HG02943 (cell line): ENCODE results near the gene DNAJC17.

Experiments
- ATAC-seq: cut with Tn5 transposase; IDR thresholded peaks from one replicate; pipeline ENCODE4 v1.9.1; 2021; ENCODE audit warnings: mild to moderate bottlenecking, low read depth, moderate library complexity; ENCODE audit not compliant: unreplicated experiment

DNAJC17 gene

DNA sequence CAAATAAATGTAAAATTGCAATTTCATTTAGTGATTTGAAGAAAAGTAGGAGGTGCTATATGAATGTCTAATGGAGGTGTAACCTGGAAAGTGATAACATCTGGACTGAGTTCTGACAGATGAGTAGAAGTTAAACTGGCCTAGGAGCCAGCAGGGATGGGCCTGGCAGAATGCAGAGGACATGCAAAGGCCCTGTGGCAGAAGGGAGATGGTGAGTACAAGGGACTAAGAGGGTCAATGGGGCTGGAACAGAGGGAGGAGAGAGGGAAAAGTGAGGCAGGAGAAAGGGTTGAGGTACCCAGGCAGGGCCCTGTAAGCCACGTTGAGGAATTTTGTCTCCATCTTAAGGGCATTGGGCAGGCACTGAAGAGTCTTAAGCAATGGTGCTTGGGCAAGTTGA is 24.6 kb upstream of the DNAJC17 start:
- ATAC-seq: no peak

DNA sequence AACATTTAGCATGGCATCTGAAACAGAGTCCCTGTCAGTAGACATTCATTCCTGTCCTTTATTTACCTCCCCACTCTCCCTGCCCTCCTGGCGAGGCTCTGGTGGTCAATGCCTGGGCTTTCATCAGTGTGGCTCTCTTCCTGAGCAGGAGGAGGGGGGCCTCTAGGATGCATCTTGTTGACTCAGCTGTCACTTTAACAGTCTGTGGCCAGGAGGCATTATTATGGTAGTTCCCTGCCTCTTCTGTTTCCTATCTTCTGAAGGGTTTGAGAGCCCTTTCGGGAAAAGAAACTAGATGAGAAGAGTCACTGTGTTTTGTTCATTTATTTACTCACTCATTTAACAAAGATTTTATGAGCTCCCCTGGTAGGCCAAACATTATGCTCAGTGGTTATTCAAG is 23.6 kb upstream of the DNAJC17 start:
- no peak for ATAC-seq

DNA sequence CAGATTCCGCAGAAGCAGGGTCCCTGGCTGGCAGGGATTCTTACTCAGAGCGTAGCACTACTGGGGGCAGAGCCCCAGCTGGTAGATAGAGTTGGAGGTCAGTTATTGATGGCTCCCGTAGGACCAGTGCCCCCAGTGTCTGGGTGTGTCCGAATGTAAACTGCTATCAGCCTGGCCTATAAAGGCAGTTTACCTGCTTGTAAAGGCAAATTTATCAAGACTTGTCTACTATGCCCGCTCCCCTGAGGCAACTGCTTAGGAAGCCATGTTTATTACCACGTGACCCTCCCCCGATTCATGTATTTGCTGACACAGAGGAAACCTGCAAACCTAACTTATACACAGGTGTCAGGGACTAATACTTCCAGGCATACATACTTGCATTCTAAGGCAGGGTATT is 21.8 kb upstream of the DNAJC17 start:
- no peak for ATAC-seq

DNA sequence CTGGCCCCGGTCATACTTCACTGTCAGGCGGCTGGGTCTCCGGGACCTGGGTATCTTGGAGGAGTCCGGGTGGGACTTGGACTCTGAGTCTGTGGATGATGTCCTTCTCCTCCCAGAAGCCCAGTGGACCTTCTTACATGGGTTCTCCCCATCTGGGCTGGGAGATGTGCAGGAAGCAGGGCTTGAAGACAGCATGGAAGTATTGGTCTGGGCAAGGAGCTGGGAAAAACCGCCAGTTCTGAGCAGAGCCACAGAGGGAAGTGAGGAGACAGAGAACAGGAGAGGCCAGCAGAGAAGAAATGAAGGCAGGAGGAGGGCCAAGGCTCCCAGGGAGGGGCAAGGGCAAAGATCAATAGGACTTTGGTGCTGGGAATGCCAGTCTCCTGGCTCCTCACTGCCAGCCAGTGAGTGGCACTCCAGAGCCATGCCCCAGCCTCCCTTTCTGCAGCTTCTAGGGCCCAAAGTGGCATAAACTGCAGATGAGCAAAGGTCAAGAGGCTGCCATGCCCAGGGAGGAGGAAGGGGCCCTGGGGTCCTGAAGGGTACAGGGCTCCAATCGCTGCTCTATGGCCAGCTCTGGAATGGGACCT is 21.3 kb upstream of the DNAJC17 start, which contains the start of gene PPP1R14D:
Gene PPP1R14D, minus strand, starts transcription at position 262 of the 590 bp plus-strand sequence. Its CDS starts 67 bp downstream, at position 195.
- ATAC-seq: no peak

DNA sequence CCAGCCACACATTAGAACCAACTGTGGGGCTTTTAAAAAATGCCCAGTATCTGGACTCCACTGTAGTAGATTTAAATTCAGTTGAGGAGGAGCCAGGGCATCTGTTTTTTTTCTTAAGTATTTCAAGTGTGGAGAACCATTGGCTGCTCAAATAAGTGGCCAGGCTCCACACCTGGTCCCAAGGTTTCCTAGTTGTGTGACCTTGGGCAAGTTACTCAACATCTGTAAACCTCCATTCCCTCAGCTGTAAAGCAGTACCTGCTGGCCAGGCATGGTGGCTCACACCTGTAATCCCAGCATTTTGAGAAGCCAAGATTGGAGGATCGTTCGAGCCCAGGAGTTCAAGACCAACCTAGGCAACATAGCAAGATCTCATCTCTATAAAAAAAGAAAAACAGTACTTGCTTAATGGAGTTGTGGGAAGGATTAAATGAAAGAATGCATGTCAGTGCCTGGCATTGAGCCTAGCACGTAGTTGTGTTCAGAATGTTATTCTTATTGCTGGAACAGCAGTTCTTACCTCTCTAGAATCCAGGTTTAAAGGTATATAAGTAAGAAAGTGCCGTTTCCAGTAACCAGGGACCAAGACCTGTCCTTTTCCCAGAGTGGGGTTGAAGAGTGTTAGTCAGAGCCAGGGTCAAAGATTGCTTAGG is 19.3 kb upstream of the DNAJC17 start:
- ATAC-seq: no peak

DNA sequence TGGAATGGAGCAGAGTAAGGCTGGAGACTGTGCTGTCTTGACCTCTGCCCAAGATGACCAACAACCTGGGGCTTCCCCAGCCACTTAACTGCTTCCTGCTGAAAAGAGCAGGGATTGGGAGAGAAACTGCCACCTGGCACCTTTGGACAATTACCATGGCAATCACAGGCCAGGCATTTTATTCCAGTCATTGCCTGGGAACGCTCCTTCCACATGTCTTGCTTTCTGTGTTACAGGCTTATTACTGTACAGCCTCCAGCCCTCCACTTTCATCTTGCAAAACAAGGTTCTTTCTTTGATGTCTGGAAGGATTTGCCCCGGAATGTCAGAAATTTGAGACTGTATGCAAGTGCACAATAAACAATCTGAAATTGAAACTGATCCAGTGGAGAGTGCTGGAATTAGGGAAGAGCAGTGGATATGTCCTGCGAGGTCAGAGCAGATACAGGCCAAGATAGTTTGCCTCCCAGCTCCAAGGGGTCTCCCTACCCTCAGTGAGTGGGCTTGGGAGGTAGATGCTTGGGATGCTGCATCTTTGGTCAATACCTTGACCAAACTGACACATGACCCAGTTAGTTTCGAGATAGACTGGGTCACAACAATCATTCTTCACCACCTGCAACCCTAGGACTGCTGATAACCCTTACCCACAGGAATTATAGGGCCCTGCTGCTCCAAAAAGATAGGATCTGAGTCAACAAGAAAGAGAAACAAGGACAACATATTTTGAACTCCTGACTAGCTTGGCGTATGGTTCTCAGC is 18.6 kb upstream of the DNAJC17 start:
- ATAC-seq: no peak

DNA sequence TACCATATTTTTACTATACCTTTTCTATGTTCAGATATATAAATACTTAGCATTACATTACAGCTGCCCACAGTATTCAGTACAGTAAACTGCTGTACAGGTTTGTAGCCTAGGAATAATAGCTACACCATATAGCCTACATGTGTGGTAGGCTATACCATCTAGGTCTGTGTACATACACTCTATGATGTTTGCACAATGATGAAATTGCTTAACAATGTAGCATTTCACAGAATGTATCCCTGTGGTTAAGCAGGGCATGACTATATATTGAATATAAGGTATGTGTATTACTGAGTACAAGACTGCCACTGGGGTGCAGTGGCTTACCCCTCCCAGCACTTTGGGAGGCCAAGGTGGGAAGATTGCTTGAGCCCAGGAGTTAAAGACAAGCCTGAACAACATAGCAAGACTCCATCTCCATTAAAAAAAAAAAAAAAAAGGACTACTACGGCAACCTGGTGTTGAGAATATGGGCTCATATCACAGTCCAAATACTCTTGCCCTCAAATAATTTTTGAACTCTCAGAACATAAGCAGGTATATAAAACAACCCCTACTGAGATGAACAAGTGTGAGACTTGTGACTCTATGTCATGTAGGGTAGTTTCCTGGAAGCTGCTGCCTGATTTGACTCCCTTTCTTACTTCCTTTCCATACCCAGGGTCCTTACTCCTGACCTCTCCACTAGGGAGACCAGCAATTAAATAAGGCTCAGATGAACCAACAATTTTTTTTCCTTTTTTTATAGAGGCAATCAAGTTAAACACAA is 16.5 kb upstream of the DNAJC17 start:
- ATAC-seq: no peak

DNA sequence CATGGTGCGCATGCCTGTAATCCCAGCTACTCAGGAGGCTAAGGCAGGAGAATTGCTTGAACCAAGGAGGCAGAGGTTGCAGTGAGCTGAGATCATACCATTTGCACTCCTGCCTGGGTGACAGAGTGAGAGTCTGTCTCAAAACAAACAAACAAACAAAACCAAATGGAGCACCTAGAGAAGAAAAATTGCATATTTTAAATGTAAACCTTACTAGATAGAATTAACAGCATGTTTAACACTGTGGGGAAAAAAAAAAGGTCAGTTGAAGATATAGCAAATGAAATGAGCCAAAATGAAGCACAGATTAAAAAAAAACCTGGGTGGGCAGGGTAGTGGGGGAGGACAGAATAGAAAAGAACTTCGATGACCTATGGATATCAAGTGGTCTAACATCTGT is 13.9 kb upstream of the DNAJC17 start:
- no peak for ATAC-seq

DNA sequence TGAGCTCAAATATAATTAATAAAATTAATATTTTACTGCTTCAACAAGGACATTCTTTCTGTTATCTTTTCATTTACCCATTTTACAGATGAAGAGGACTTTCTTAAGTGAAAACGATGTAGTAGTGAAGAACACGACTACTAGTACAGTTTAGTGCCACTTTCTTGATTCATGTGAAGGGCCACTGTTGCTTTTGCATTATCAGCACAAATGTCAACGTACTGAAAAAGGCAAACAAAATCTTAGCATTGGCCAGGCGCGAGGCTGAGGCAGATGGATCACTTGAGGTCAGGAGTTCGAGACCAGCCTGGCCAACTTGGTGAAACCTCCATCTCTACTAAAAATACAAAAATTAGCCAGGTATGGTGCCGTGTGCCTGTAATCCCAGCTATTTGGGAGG is 11.8 kb upstream of the DNAJC17 start:
- no peak for ATAC-seq

DNA sequence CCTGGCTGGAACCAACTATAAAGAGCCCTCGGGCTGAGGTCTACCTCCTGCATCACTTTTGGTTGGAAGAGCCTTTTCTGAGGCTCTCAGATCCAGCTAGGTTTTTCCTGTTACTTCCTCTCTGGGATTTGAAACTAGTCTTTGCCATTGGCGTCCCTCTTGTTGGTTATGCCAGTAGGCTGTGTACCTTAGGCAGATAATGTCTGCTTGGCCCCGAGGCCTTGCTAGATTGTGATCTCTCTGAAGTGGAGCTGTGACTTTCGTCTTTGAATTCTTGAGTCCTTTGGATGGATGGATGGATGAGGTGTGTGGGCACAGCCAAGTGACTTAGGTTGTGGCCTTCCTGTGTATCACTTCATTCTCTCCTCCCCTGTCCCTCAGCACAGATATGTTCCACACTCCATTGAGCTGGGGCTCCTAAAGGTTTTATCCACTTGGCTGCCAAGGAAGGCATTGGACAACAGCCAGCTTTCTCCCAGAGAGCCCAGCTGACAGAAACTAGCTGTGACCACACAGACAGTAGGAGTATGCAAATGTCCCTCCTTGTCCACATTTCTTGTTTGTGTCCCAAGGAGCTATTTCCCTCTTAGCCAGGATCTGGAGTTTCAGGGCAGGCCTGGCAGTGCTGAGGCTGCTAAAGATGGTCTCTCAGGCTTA is 7.9 kb upstream of the DNAJC17 start:
- ATAC-seq: no peak

DNA sequence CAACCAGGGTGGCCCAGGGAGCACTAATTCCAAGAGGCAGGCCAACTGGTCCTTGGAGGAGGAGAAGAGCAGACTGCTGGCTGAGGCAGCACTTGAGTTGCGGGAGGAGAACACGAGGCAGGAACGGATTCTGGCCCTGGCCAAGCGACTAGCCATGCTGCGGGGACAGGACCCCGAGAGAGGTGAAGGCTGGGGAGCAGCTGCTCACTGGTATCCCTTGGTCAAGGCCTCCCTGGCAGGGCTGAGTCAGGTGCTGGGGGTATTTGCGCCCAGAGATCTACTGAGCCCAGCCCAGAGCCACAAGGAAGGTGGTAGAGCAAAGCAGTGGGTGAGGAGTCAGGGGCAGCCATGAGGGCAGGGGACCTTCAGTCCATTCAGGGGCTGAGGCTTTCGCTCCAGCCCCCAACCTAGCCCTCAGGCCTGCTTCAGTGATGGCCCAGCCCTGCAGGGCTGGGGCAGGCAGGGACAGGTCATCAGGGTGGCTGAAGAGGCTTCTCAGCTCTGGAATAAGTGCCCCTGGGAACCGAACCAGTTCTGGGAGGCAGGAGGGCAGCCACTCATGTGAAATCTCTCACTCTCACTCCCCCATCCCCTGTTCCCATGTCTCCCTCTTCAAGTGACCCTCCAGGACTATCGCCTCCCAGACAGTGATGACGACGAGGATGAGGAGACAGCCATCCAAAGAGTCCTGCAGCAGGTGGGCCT is 5.6 kb upstream of the DNAJC17 start:
- ATAC-seq: no peak

DNA sequence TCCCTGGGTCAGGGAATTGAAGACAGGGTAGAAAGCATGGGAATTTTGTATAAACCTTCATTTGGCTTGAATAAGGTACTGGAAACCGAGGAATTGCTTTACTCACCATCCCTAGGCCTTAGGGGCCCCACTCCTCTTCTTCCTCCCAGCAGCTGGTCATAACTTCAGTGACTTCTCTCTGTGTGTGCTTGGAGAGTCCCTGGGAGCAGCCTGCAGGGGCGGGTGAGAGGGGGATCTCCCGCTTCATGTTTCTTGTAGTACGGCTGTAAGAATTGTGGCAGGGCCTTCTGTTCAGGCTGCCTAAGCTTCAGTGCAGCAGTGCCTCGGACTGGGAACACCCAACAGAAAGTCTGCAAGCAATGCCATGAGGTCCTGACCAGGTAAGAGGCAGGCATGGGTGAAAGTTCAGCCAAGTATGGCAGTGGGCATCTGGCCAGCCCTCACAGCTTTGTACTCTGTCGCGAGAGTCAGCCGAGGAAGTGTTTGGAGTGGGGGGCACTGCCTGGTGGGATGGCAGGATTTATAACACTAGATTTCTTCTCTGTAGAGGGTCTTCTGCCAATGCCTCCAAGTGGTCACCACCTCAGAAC is 1.7 kb upstream of the DNAJC17 start:
- no peak for ATAC-seq

DNA sequence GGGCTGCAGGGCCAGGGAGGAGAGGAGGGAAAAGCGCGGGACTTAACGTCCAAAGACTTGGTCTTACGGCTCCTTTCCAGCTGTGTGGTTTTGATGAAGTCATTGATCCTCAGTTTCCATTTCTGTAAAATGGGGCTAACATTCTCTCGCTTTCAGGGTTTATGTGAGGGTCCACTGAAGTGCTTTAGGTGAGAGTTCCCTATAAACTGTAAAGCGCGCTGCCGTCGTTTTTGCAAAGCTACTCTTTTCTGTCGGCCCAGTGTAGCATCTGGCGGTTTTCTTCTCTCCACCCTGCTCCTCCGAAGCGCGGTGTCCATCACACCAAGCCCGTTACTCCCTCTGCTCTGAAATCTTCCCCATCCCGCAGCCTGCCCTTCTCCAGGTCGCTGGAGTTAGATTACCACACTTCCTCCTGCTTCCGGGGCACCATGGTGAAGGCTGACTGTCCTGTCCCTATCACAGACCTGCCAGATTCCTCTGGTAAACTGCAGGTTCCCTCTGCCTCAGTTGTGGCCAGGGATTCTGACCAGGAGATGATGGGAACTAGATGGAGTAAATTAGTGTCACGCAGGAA is 702 bp upstream of the DNAJC17 start:
- no peak for ATAC-seq

DNA sequence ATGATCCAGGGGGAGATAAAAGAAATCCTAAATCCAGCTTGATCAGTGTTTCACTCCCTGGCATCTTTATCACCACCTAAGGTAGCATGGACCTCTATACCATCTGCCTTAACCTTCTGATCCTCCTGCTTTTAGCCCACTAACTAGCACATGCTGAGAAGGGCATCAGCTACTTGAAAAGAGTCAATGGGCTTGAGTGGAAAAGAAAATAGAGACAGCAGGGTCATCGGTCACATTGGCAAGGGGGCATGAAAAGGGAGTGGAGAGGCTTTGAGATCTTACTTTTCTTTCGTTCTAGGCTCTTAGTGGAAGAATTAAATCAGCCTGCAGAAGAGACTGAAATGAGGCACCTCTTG is 623 bp downstream of the DNAJC17 start:
- no peak for ATAC-seq

DNA sequence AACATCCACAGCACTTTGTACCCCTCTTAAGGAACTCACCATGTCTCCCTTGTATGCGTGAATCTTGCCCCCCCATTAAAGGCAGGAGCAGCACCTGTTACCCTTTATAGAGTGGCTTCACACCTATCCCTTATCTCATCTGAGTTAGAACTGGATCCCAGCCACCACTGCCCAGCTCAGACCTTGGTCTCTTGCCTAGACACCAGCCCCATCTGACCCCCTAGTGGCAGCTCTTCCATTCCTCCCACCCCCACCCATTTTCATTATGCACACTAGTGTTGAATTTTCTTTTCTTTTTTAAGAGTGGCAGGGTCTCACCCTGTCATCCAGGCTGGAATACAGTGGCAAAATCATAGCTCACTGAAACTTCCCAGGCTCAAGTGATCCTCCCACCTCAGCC is 3.6 kb downstream of the DNAJC17 start:
- no peak for ATAC-seq

DNA sequence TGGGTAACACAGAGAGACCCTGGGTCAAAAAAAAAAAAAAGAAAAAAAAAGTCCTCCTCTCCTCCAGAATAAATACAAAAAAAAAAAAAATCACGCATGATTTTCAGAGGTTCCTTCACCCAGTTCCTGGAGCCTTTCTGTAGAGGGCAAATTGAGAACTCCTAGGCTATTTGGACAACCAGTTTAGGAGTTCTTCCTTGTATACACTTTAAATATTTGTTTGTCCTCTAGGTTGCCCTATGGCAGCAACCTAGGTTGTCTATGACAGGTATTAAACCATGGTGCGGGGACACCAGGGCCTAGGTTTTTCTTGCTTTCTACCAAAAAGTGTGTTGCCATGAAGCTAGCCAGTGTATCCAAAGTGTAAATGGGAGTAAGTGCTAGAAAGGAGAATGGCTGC is 4.2 kb downstream of the DNAJC17 start:
- no peak for ATAC-seq

DNA sequence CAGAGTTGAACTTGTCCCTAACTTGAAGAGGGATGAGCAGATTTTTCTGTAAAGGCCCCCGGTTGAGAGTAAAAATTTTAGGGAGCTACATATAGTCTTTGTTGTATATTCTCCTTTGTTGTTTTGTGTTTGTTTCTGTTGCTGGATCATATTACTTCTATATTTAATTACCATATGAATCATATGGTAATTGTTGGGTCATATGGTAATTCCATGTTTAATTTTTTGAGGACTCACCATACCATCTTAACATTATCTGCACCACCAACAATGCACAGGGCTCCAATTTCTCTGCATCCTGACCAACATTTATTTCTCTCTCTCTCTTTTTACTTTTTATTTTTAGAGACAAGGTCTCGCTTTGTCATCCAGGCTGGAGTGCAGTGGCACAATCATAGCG is 7.8 kb downstream of the DNAJC17 start:
- ATAC-seq: no peak

DNA sequence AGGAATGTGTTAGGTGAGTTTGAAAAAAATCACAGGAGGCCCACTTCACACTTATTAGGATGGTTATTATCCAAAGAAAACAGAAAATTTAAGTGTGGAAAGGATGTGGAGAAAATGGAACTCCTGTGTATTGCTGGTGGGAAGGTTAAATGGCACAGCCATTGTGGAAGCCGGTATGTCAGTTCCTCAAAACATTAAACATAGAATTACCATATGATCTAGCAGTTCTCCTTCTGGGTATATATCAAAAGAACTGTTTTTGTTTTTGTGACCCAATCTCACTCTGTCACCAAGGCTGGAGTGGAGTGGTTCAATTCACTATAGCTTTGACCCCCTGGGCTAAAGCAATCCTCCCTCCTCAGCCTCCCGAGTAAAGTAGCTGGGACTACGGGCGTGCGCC is 10.8 kb downstream of the DNAJC17 start:
- ATAC-seq: no peak

DNA sequence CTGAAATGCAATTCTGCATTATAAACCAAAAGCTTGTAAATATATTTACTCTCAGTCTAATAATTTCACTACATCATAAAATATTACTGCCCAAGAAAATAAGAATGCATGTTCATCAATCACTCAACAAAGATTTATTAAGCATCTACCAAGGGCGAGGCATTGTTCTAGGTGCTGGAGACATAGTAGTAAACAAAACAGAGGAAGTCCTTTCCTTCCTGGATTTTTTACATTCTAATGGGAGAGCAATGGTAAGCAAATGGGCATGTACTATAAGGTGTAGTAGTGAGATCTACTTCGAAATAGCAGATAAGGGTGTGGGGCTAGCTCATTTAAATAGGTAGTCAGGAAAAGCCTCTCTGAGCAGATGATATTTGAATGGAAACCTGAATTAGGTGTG is 11.2 kb downstream of the DNAJC17 start:
- no peak for ATAC-seq
